HG02852 (cell line): Measurements from ENCODE around the gene CLEC17A.
"Not testable (repeated sequence)": the region's sequence is repeated elsewhere in the genome, so short reads cannot be mapped to it uniquely, and the experiment has no call there.

ENCODE experiments used
- ATAC-seq: cut with Tn5 transposase; IDR thresholded peaks from one replicate; pipeline ENCODE4 v1.9.1; 2021; ENCODE audit warnings: mild to moderate bottlenecking, moderate library complexity; ENCODE audit not compliant: unreplicated experiment

The CLEC17A gene, protein sequence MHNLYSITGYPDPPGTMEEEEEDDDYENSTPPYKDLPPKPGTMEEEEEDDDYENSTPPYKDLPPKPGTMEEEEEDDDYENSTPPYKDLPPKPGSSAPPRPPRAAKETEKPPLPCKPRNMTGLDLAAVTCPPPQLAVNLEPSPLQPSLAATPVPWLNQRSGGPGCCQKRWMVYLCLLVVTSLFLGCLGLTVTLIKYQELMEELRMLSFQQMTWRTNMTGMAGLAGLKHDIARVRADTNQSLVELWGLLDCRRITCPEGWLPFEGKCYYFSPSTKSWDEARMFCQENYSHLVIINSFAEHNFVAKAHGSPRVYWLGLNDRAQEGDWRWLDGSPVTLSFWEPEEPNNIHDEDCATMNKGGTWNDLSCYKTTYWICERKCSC

DNA sequence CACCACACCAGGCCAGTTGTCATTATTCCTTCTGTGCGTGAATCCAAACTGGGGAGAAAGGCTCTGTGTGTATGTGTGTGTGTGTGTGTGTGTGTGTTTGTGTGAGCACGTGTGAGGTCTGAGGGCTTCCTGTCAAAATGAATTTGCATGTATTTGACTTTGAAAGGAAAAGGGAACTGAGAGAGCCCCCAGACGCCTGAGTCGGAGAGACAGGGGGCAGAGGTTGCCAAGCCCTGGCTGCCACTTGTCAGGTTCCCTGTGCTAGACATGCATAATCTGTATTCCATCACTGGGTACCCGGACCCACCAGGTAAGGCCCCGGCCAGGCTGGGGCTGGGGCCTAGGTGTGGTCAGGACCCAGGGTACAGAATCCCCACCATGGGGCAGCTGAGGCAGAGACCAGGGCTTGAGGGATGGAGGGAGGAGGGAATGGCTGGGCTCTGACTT, at the start of gene CLEC17A:
TSS of gene CLEC17A (plus strand) at position 191 of the 447 bp plus-strand sequence. CDS start at position 268, 77 bp downstream.
- ATAC-seq = no peak

DNA sequence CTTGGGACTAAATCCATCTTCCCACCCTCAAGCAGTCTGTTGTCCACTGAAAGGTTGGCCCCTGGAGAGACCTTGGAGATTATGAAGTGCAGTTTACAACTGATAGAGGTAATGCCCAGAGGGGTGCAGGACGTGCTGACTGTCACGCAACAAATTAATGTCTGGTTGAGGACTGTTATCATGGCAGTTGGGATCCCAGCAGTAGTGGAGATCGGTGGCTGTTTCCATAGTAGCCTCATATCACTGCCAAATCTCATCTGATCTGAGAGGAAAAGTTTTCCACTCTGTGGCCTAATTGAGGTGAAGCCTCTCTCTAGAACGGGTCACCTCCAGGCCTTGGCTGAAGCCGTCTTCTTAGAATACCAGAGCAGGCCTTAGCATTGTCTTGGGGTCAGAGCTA, 49.4 kb upstream of the CLEC17A start:
- no peak for ATAC-seq

DNA sequence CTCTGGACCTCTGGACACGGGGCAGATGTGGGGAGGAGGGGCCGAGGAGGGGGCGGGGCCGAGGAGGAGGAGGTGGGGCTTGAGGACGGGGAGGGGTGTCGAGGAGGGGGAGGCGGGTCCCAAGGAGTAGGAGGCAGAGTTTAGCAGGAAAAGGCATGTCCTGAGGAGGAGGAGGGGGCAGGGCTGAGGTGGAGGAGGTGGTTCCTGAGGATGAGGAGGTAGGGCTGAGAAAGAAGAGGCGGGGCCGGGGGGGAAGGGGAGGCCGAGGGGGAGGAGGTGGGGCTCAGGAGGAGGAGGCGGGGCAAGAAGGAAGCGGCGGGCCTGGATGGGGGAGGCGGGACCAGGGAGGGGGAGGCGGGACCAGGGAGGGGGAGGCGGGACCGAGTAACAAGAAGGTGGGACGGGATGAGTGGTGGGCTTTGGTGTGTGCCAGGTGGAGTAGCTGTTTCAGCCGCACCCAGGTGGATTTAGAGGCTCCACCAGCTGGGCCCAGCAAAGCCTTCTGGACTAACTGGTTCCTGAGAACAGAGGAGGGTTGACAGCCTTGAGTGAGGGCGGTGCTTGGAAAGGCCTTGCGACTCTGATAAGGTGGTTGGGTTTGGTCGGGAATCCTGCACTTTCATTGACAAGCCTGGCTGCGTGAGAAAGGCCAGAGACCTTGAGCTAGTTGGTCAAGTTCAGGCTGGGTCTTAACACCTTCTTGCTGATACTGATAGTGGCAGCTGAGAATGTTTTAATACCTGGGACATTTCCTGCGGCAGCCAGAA, 45.8 kb upstream of the CLEC17A start:
- ATAC-seq = no peak

DNA sequence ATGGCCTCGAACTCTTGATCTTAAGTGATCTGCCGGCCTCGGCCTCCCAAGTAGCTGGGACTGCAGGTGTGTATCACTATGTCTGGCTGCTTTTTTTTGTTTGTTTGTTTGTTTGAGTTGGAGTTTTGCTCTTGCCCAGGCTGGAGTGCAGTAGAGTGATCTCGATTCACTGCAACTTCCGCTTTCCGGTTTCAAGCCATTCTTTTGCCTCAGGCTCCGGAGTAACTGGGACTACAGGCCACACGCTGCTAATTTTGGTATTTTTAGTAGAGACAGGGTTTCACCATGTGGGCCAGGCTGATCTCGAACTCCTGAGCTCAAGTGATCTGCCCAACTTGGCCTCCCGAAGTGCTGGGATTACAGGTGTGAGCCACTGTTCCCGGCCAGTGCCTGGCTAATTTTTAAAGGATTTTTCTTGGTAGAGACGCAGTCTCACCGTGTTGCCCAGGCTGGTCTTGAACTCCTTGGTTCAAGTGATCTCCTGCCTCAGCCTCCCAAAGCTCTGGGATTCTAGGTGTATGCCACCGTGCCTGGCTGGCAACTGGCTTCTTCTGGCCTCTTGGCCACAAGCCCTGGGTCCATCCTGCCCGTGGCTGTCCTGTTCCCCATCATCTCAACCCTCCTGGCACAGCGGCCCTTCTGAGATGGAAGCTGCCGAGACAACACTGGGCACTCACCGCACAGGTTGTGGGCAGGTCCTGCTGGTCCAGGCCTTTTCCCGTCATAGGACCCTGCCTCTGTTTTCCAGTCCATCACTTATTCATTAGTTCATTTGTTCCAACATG, 42.0 kb upstream of the CLEC17A start:
- ATAC-seq = no peak

DNA sequence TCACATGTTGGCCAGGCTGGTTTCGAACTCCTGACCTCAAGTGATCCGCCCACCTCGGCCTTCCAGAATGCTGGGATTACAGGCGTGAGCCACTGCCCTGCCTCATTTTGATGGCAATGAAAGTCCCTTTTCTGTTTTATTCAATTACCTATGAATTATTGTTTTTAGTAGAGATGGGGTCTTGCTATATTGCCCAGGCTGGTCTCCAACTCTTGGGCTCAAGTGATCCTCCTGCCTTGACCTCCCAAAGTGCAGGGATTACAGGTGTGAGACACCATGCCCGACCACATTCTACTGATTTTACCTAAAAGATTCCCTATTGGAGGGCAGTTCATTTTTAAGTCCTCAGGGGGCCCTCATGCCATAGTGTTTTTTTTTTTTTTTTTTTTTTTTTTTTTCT, 40.9 kb upstream of the CLEC17A start:
- not testable (repeated sequence) for ATAC-seq

DNA sequence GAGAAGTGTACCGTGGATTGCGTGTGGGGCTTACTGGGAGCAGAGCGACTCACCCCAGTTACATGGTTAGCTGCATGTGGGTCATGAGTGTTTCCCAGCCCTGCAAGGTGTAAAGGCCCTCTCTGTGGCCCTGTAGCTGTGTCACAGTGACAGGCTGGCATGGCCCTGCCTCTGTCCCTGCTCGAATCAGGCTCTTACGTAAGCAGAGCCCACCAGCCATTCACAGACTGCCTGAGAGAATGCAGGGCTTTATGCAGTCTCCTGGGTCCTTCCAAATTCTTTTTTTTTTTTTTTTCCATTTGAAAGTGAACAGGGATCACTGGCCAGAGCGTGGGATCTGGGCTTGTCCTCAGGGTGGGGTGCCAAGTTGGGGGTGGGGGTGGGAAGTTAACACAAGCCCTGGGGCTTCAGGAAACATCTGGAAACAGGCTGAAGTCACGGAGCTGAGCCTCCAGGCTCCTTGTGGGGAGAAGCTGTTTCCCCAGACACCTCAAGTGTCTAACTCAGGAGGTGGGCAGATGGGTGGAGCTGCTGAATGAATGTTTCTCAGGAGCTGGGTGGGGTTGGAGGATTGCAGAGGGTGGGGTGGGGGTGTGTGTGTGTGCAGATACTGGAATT, 40.1 kb upstream of the CLEC17A start:
- no peak for ATAC-seq

DNA sequence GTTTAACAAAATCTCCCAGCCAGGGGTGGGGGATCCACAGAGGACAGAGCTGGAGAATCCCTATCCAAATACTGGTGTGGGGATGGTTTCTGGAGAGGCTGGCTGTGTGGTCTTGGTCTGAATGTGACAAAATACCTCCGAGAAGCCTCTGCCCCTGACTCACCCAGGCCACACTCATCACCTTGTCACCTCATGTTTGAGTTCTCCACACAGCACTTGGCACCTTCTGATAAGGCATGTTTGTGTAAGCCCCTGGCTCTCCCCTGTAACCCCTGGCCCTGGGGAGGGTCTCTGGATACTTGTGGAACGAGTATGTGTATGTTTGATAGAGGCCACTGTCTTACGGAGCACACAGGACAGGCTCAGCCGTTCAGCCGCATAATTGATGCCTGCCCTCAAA, 38.8 kb upstream of the CLEC17A start:
- ATAC-seq = no peak

DNA sequence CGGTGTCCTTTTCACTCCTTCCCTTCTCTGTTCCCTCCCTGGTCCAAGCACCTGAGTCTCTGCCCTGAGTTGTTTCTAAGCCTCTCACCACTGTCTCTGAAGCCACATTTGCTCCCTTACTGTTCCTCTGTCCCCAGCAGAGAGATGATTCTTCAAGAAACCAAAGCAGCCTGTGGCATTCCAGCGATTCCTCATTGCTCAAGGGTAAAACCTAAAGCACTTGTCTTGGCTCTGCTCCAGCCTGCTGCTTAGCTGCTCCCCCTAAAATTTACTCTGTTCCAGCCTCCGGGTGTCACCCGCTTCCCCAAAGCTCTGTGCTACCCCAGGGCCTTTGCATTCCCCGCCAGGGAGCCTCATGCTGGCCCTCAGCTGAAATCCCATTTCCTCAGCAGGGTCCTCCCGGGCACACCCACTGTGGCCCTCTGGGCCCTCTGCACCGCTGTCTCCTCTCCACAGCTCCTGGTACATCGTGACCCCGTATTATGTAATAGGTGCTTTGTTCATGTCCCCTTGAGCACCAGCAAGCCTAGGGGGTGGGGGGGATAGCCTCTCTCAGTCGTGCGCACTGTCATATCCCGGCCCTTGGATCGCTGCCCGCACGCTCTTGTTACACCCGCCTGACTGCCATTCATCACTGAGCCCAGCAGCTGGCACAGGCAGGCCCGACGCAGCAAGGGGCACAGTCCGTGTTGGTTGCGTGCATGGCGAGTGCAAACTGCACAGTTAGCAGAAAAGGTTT, 37.7 kb upstream of the CLEC17A start:
- ATAC-seq = no peak

DNA sequence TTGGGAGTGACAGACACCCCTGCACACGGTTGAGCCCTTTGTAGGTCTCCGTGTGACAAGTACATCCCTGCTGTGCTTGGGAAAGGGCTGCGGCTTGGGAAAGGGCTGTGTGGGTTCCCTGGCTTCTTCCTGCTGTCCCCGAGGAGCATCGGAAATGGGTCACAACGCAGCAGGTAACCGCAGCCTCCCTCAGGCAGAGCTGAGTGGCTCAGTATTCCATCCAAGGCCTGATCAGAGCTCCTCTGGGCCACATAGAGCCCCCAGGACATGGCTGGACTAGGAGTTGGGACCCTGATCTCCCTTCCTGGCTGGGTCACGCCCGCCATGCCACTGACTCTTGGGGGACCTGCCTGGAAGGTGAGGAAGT, 37.2 kb upstream of the CLEC17A start:
- ATAC-seq = no peak

DNA sequence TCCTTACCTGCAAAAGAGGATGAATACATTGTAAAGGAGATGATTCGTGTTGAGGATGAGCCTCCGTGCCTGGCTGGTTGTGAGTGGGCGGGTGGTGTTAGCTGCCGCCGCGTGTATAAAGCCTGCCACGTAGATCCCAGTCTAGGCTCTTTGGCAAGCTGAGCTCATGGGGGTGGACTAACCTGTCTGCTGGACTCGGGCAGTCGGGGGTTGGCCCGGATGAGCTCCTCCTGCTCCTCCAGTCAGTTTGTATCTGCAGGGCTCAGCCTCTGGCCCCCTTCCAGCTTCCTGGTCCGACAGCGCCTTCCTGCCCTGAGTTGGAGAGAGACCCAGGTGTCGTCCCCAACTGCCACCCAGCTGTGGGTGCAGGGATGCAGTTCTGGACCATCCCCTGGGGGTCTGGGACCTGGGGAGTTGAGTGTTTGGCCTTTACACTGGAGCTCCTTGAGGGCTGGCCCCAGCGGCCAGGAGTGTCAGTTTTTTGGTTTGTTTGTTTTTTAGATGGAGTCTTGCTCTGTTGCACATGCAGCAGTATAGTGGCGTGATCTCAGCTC, 32.6 kb upstream of the CLEC17A start:
- no peak for ATAC-seq

DNA sequence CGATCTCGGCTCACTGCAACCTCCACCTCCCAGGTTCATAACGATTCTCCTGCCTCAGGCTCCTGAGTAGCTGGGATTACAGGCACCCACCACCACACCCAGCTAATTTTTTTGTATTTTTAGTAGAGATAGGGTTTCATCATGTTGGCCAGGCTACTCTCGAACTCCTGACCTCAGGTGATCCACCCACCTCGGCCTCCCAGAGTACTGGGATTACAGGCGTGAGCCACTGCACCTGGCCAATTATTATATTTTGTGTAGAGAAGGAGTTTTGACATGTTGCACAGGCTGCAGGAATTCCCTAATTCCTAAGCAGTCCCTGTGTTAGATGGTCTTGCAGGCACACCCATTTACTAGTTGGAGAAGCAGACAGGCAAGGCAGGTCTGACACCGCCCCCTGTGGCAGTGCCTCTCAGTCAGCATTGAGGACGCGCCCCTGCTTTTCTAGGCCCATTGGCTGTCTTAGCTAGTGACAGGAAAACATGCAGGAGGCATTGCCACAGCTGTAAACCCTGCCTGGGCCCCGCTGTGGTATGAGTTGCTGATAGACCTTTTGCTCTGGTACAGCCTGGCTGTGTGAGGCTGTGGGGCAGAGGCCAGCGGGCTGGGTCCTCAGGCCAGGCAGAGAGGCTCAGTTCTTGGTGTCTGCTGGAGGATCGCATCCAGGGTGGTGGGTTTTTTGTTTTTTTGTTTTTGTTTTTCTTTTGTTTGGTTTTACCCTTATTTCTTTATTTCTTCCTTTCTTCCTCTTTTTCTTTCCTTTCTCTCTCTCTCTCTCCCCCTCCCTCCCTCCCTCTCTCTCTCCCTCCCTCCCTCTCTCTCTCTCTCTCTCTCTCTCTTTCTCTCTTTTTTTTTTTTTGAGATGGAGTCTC, 31.5 kb upstream of the CLEC17A start:
- not testable (repeated sequence) for ATAC-seq

DNA sequence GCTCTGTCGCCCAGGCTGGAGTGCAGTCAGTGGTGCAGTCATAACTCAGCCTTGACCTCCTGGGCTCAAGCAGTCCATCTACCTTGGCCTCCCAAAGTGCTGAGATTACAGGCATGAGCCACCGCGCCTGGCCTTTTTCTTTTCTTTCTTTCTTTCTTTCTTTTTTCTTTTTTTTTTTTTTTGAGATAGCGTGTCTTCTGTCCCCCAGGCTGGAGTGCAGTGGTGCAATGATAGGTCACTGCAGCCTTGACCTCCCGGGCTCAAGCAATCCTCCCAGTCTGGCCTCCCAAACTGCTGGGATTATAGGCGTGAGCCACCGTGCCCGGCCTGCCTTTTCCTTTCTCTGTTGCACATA, 30.9 kb upstream of the CLEC17A start:
- not testable (repeated sequence) for ATAC-seq

DNA sequence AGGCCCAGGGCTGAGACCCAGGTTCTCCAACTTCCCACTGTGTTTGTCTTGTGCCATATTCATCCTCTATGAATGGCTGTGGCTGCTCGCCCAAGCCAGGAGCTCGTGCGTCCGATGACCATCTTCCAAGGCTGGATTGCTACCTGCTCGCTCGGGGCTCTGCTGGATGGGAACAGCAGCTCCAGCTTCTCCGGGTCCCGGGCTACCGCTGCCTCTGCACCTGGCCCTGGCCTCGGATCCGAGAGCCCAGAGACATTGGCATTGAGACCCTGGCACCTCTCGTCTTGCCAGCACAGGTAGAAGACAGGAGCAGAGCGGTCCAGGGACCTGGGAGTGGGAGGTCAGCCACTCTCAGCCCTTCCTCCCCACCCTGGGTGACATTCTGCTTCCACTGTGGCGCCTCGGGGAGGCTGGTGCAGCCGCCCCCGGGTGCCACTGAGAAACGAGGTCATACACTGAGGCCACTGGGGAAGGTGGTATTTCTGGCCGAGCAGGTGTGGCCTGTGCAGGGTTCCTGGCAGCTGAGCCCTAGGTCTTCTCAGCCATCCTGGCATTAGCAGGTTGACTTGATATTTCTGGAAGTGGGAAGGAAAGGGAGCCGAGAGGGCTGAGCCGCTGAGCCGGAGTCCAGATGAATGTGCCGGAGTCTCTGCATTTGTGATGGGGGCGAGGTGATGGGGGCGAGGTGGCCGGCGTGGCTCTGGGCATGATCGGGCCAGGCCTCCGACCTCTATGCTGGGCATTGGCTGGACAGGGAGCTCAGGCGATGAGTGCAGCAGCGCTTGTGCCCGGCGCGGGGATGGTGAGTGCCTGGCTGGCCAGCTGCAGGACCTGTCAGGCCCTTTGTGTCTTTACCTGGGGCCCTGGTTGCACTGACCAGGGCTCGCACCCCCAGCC, 29.6 kb upstream of the CLEC17A start:
- no peak for ATAC-seq

DNA sequence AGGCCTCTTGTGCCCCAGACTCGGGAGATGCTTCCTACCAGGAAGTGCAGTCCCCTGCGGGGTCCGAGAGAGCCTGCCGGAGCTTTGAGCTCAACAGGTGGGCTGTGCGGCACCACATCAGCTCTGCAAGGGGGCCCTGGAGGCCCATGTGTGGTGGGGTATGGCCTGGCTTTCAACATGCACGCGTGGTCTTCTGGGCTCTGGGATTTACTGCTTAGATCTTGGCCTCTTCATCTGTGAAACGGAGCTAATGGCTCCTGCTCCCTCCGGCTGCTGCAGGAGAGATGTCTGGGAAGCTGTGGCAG, 29.0 kb upstream of the CLEC17A start:
- no peak for ATAC-seq

DNA sequence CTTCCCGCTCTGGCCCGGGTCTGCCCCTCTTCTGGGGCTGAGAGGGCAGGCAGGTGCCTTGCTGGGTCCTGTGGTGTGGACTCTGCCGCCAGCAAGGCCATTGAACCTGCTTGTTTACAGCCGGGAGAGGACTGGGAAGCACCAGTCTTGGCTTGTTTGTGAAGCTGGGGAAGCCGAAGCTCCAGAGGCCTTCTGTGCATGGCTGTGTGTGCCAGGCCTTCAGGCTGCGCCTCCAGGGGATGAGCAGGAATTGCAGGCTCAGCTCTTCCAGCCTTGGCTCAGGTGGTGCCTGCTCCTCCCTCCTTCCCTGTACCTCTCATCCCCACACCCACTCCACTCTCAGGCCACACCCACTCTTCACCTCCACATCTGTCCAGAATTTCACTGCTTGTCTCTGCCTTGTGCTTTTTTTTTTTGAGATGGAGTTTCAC, 28.5 kb upstream of the CLEC17A start:
- no peak for ATAC-seq

DNA sequence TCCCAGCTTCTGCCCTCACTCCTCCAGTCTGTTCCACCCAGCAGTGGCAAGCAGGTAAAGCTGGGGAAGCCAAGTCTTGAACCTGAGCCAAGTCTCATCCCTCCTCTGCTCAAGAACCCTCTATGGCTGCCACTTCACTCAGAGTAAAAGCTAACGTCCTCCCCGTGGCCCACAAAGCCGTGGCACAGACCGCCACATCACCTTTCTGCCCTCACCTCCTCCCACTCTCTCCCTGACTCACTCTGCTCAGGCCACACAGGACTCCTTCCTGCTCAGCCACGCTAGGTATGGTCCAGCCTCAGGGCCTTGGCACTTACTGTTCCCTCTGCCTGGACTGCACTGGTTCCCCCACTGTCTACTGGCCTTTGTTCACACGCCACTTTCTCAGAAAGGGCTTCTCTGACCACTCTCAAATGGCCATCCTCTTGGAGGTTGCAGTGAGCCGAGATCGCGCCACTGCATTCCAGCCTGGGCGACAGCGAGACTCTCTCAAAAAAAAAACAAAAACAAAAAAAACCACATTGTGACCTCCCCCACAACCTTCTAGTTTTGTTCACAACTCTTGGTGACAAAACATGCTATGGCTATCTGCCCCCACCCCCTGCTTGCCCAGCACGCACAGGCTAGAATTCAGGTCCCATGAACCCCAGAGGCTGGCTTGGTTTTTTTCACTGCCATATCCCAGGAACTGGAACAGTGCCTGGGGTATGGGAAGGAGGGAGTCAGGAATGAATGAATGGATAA, 26.8 kb upstream of the CLEC17A start:
- ATAC-seq = no peak

DNA sequence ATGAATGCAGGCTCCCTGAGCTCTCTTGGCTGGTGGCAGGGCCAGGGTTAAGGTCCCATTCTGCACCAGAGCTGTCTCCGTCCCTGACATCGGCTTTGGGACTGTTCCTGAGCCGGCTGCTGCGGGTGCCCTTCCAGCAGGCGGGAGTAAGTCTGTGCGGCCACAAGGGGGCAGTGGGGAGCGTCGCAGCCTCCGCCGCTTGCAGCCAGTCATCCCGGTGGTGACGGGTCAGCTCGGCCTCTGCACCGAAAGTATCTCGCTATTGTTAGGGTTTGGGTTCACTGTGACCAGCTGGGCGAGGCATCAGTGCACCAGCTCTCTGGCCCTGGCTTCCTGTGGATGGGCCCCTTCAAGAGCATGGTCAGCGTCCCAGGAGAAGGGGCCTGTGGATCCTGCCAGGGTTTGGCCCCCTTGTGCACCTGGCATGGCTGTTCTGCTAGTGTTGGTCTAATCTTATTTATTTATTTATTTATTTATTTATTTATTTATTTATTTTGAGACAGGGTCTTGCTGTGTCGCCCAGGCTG, 26.2 kb upstream of the CLEC17A start:
- no peak for ATAC-seq
